HEK293T (cell line): ENCODE measurements around the gene OR5H14.
A peak's percentile ranks its signal among the peaks of the same experiment; 100 is the strongest.
"Not testable (repeated sequence)": the region's sequence is repeated elsewhere in the genome, so short reads cannot be mapped to it uniquely, and the experiment has no call there.

Source experiments
- CTCF ChIA-PET: fragments of 350-600 bp; formaldehyde crosslinking; extraction: SDS; loops from one replicate; lab custom pipeline; 2021; ENCODE audit warnings: antibody characterized with exemption, inconsistent platforms; lab: Yijun Ruan, JAX
- POLR2A ChIA-PET: fragments of 350-600 bp; formaldehyde crosslinking; extraction: SDS; loops from one replicate; lab custom pipeline; 2020; ENCODE audit warnings: antibody characterized with exemption, inconsistent platforms; lab: Yijun Ruan, JAX
- DNase-seq: peaks from one replicate; pipeline ENCODE4 v3.0.0; 2012; ENCODE audit warnings: mixed read lengths; ENCODE audit errors: extremely low spot score
- ARNT ChIP-seq: fragments of 450-650 bp; IDR thresholded peaks from 2 replicates; pipeline ENCODE4 v1.6.1; 2017; ENCODE audit warnings: mild to moderate bottlenecking
- BHLHE40 ChIP-seq: fragments of 450-650 bp; IDR thresholded peaks from 2 replicates; pipeline ENCODE4 v1.6.1; 2016; ENCODE audit warnings: mild to moderate bottlenecking, moderate library complexity, borderline replicate concordance
- CTBP1 ChIP-seq: fragments of 450-650 bp; IDR thresholded peaks from 2 replicates; pipeline ENCODE4 v1.6.1; 2016; ENCODE audit warnings: borderline replicate concordance
- ELF4 ChIP-seq: fragments of 450-650 bp; IDR thresholded peaks from 2 replicates; pipeline ENCODE4 v1.6.1; 2017; ENCODE audit warnings: antibody characterized with exemption
- FOXA1 ChIP-seq: fragments of 450-650 bp; IDR thresholded peaks from 2 replicates; pipeline ENCODE4 v1.6.1; 2016; ENCODE audit warnings: mild to moderate bottlenecking
- FOXK2 ChIP-seq: fragments of 450-650 bp; IDR thresholded peaks from 2 replicates; pipeline ENCODE4 v1.6.1; 2016; ENCODE audit warnings: mild to moderate bottlenecking
- HDGF ChIP-seq: fragments of 450-650 bp; IDR thresholded peaks from 2 replicates; pipeline ENCODE4 v1.6.1; 2017; ENCODE audit warnings: antibody characterized with exemption, borderline replicate concordance
- L3MBTL2 ChIP-seq: fragments of 450-650 bp; conservative IDR thresholded peaks from 2 replicates; pipeline ENCODE4 v1.6.1; 2016; ENCODE audit warnings: mild to moderate bottlenecking
- LEF1 ChIP-seq: fragments of 450-650 bp; IDR thresholded peaks from 2 replicates; pipeline ENCODE4 v1.6.1; 2017; ENCODE audit warnings: mild to moderate bottlenecking, borderline replicate concordance
- NFRKB ChIP-seq: fragments of 450-650 bp; IDR thresholded peaks from 2 replicates; pipeline ENCODE4 v1.6.1; 2016; ENCODE audit warnings: mild to moderate bottlenecking, moderate library complexity
- PKNOX1 ChIP-seq: fragments of 450-650 bp; IDR thresholded peaks from 2 replicates; pipeline ENCODE4 v1.6.1; 2016
- SP1 ChIP-seq: fragments of 450-650 bp; IDR thresholded peaks from 2 replicates; pipeline ENCODE4 v1.6.1; 2017
- SUZ12 ChIP-seq: fragments of 450-650 bp; IDR thresholded peaks from 2 replicates; pipeline ENCODE4 v1.6.1; 2016; ENCODE audit warnings: mild to moderate bottlenecking
- TARDBP ChIP-seq: fragments of 450-650 bp; IDR thresholded peaks from 2 replicates; pipeline ENCODE4 v1.6.1; 2016
- ZNF384 ChIP-seq: fragments of 450-650 bp; IDR thresholded peaks from 2 replicates; pipeline ENCODE4 v1.6.1; 2016

Gene OR5H14

GRCh38 chr3:98188545-98188944 is 41.3 kb downstream of the OR5H14 start:
- ChIA-PET POLR2A (no interaction called here), CTCF (no interaction called here)
- TF ChIP-seq ARNT: no peak
- no peak for TF ChIP-seq SUZ12
- TF ChIP-seq PKNOX1: 0 out of 2 replicates have a peak, but pooled peaks have one; percentile 2
- TF ChIP-seq SP1: no peak
- no peak for TF ChIP-seq HDGF
- TF ChIP-seq TARDBP: no peak
- DNase-seq: peak; percentile 14

- DNase-seq, POLR2A ChIA-PET, CTCF ChIA-PET: not testable (repeated sequence)
Measured at GRCh38 chr3:98190911-98191310, 43.6 kb downstream of the OR5H14 start.

- CTCF ChIA-PET, DNase-seq, POLR2A ChIA-PET: not testable (repeated sequence)
Measured at GRCh38 chr3:98196293-98196692, 49.0 kb downstream of the OR5H14 start.

- ChIA-PET POLR2A (no interaction called here), CTCF (no interaction called here)
- no peak for DNase-seq
- TF ChIP-seq TARDBP: no peak
- TF ChIP-seq PKNOX1: no peak
- no peak for TF ChIP-seq CTBP1
- TF ChIP-seq LEF1: no peak
- TF ChIP-seq FOXK2: no peak
- no peak for TF ChIP-seq ELF4
- TF ChIP-seq FOXA1: no peak
- no peak for TF ChIP-seq NFRKB
- TF ChIP-seq ZNF384: no peak
- TF ChIP-seq BHLHE40: no peak
- no peak for TF ChIP-seq L3MBTL2
- no peak for TF ChIP-seq HDGF
Measured at GRCh38 chr3:98199020-98199419, 51.7 kb downstream of the OR5H14 start.
